MV-4-11 (cell line): ENCODE measurements around the gene DPP6.
A peak's percentile ranks its signal among the peaks of the same experiment; 100 is the strongest.

Source experiments
- DNase-seq: peaks from one replicate; lab custom pipeline; 2025; lab: John Stamatoyannopoulos, UW

The DPP6 gene

DNA sequence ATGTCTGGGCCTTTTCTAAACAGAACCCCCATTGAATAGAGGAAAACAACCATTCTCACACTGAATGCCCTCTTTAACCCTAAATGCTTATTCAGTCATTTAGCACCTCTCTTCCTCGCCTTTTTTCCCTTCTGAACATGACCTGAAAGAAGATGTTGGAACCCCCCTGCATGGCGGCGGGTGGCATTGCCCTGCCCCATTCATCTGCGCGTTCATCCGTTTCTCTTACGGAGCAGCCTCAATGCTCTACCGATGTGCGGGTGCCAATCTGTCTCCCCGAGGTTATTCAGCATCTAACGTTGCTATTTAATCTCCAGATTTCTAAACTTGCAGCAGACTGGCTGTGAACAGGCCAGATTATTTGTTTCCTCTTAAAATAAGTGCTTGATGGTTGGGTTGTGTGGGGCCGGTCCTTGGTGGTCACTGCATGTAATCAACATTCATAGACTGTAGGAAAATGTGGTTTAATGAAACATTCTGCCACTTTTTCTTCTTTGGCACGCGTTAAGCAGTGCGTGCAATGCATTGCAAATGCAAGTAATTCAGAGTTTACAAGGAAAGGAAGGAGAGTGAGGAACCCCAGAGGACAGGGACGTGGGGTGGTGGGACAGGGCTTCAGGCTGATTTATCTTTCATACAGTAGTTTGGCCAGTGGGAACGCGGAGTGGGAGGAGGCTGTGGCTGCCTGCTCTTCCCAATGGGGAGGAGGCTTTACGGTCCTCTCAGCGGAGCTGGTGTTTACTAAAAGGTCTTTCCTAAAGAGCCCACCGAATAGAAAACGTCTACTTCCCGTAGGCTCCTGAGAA lies 286.7 kb downstream of the DPP6 start:
- DNase-seq = no peak

DNA sequence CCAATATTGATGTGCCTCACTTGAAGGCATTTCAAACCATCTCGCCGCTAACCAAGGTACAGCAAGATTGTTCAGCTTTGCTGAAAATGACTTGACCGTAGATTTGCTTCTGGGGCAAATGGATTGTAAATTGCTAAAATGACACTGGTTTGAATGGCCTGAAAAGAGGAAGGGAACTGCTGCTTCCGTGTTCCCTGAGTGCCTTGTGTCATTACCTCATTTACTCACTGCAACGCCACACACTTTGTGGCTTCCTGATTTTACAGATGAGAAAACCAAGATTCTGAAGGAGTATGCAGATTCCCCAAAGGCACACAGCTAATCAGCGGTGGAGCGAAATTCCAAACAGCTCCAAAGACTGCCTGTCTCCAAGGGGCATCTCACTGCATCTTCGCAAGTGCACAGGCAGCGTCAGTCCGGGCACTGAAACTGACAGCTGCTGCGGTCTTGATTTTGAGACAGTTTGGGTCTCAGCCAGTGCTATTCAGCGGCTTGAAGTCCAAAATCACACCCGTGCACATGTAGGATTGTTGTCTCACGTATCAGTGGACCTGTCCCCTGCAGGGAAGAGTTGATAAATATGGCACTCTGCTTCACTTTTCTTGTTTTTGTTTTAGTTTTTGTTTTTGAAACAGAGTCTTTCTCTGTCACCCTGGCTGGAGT lies 290.9 kb downstream of the DPP6 start:
- DNase-seq = peak; percentile 61

DNA sequence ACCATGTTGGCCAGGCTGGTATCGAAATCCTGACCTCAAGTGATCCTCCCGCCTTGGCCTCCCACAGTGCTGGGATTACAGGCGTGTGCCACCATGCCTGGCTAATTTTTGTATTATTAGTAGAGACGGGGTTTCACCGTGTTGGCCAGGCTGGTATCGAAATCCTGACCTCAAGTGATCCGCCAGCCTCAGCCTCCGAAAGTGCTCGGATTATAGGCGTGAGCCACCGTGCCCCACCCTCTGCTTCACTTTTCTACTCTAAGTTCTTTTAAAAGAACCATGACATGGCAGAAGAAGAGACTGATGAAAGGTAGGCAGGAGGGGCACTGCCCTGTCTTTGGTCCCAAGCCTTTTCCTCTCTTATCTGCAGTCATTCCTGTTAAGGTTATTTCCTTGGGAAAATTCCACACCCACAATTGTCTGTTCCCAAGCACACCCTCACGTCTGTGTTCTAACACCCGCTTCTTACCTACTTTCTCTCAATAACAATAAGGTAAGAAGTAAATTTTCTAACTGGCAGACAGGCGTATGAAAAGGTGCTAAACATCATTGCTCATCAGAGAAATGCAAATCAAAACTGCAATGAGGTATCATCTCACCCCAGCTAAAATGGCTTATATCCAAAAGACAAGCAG lies 291.7 kb downstream of the DPP6 start:
- DNase-seq = no peak

DNA sequence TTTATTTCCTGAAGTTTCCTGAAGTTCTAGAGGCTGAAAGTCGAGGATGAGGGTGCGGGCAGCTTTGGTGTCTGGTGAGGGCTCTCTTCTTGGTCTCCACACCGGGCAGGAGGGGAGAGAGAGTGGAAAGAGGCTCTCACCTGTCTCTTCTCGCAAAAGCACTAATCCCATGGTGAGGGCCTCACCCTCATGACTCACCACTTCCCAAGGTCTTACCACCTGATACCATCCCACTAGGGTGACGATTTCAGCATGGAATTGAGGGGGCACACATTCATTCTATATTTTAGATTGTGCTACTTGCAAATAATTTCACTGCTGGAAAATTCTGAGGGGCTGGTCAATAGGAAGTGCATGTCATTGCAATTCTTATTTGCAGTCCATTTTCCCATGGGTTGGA lies 292.9 kb downstream of the DPP6 start:
- no peak for DNase-seq

DNA sequence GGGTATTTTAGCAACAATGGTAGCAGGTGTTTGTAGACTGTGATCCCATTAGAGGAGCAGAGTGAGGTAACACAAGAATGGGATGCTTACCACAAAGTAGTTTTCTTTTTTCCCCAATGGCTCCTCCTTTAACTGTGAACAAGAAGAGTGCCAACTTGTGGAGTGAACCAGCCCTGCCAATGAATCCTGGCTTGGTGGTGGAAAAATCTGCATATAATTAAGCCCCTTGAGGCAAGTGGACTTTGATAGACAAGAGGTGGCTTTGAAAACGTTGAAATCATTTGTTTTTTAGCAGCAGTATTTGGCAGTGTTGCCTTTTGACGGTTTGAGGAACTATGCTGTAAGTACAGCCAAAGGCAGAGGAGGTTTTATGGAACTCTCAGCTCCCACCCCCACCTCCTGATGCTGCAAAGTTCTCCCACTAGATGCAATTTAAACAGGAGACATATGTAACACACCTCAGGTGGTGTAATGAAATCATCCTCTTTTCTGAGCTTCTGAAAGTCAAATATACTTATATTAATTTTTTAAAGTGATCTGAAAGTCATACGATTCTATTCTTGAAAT lies 295.6 kb downstream of the DPP6 start:
- no peak for DNase-seq

DNA sequence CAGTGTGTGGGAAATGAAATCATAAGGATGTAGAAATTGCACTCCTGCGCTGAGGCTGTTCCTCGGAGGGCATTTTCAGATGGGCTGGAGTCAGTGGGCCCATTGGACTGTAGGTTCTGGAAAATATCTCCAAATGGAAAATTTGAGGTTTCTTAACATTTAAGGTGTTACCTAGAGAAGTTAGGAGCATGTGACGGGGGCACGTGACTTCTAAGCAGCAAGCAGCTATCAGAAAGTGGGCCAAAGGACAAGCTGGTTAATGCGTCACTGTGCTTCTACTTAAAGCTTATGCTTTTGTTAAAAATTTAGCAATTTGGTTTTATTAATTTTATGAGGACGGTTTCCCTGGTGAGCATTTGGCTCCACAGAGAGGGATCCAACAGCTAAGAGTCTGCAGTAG lies 298.7 kb downstream of the DPP6 start:
- DNase-seq = no peak

DNA sequence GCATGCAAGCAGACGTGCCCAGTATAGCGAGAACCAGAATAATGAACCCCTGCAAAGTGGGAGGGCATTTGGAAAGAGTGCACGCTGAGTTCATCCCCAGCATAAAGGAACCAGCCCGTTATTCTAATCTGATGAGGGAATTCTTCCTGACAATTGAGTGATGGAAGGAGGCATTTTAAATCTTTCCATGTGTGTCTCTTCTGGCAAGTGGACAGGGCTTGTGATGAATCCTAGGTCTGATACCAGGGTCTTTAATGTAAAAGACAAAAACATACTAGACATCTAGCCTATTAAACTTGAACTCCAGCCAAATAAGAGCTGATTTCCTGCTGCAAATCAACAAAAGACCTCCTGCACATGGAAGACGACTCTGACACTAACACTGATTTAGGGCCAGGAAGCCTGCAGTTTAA lies 301.2 kb downstream of the DPP6 start:
- no peak for DNase-seq

DNA sequence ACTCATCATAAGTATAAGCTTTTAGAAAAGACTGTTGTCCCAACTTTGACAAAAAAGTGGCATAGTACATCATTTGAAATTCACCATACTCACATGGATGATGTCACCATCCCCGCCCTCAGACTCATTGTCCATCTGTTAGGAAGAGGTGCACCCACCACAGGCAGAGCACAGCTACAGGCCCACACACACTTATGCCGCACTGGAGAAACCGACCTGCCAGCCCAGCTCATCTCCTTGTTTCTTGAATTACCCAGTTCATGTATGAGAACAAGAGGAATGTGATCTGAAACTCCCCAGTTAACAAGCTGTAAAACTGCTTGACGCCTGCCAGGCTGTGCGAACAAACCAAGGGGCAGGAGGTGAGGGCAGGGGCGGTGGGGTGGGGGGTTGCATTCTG lies 312.0 kb downstream of the DPP6 start:
- no peak for DNase-seq

DNA sequence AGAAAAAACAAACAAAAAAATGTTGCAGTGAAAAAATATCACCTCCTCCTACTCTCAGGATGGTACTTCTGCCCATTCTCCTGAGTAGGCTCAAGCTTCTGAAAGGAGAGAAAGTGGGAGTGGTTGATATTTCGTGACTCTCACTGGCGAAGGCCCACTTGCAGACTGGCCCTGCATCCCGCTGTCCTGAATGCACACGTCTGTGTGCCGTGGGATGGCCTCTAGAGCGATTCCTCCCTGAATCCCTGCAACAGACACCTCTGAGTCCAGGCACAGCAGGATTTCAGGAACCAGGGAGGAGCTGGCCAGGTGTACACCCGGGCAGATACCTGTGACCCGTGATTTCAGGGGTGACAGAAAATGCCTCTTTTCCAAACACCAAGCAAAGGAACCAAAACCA lies 319.2 kb downstream of the DPP6 start:
- no peak for DNase-seq

DNA sequence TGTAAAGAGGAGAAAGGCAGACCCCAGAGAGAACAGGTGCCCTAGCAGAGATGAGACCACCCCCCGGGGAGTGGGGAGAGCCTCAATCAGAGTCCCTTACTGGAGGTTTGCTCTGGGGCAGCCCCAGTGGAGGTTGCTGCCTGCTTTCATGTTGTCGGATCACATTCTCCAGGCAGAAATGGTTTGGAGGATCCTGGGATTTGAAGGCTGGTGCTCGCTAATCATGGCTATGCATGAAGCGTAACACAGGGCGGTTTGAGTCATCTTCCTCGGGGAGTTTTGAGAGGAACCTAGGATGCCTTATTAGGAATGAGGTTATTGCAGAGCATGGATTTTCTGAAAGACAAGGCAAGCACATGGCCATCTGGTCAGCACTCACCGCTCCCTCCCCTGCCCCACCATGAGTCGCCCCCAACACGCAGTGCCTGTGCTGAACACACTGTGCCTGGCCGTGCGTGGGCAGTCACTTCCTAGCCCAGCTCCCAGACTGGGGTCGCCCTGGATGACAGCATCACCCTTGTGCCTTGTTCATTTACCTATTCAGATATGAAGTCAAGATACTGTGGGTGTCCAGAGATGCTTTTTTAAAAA lies 319.9 kb downstream of the DPP6 start:
- DNase-seq = no peak

DNA sequence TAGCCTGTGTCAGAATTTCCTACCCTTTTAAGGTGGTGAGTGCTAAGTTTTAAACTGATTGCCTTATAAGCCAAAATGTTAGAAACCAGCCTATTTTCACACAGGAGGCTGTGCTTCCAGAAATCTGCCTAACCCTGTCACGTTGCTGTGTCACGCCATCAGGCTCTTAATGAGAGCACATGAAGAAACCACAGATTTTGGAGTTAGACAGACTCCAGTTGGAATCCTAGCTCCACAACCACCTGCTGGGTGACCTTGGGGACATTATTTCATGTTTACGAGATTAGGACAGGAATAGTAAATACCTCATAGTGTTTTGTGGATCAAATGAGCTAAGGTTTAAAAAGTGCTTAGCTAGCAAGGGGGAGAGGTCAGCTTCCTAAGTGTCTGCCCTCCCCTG lies 321.8 kb downstream of the DPP6 start:
- no peak for DNase-seq

DNA sequence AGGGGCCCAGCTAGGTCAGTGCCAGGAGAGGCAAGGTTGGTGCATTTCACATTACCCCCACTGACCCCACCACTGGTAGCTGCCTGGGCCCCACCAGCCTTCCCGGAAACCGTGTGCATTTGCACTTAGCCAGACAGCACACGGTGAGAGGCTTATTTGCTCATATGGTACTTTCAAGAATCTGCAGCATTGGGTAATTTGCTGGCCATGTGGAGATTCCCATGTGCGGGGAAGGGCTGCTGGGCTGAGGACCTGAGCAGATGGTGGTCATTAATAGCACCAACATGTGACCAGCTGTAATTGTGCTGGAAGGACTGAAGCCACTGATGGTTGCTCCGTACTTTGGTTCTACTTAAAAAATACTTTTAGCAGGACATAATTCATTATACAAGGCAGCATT lies 323.8 kb downstream of the DPP6 start:
- DNase-seq = no peak

DNA sequence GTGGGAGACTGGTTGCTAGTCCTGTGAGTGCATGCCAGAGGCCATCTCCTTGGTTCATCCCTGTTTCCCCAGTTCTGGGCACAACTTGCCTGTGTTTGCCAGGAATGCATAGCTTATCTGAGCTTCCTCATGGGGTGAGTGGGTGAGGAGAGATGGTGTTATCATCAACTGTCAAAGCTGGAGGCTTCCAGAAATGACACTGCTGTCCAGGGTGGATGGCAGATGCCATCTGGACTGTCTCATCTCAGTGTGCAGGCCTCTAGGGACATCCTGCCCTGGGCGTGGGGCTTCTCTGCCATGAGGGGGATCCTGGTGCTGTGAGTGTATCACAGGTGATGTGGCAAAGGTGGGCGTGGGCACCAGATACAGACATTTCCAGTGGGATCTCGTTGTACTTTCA lies 328.6 kb downstream of the DPP6 start:
- no peak for DNase-seq

DNA sequence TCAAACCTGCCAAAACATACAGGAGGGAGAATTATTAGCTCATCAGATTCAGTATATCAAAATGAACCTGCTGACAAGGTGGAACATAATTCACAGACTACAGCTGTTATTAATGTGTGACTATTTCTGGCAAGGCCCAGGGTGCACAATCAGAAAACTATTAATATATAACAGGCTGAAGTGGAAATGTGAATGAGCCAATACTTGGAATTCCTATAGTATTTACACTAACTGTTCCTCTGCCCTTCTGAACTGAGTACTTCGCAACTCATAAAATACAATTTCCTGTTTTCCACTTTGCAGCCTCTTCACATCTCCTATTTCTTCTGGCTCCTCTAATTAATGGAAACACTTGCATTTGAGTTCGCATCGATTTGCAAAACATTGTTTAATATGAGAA lies 330.8 kb downstream of the DPP6 start:
- no peak for DNase-seq

DNA sequence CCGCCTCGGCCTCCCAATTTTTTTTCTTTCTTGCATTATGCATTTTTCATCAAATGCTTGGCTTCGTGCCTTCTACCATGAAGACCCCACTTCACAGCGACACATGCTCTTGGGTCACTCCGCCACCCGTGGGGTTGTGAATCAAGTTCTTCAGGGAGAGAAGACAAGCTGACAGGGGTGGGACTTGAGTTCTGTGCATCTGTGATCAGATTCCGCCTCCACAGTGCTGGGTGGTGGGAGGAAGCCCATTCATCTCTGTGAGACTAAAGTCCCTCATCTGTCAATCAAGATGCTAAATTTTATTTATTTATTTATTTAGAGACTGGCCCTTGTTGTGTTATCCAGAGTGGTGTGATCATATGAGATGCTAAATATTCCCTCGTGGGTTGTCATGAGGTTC lies 333.0 kb downstream of the DPP6 start:
- DNase-seq = no peak

DNA sequence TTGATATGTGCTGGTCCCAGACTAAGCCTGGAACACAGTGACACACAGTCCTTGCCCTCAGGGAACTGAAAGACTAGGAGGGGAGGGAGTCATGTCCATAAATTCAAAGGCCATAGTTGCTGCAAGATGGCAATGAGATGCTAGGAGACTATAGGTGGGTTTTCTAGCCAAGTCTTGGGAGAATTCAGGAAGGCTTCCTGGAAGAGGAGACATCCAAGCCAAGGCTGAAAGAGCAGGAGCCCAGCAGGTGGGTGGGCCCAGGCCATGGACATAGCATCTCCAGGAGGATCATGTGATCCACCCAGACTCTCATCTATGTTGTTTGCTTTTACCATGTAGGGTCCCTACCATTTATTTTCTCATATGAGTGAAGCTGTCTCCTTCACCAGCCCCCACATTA lies 335.1 kb downstream of the DPP6 start:
- no peak for DNase-seq

DNA sequence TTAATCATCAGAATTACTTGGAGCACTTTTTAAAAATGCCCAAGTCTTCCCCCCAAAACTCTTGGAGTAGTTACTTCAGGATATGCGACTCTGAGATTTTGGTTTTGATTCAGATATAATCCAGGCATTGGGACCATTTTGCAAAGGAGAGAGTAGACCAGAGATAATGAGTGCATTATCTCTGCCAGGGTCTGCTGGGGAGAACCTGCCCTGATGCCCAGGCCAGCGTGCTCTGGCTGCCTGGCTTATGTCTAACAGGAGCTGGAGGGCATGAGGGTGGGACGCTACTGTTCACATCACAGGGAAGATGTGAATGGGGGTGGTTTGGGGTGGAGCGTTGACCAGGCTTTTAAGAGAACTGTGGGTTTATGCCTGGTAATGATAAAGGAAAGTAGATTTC lies 336.2 kb downstream of the DPP6 start:
- DNase-seq = no peak

DNA sequence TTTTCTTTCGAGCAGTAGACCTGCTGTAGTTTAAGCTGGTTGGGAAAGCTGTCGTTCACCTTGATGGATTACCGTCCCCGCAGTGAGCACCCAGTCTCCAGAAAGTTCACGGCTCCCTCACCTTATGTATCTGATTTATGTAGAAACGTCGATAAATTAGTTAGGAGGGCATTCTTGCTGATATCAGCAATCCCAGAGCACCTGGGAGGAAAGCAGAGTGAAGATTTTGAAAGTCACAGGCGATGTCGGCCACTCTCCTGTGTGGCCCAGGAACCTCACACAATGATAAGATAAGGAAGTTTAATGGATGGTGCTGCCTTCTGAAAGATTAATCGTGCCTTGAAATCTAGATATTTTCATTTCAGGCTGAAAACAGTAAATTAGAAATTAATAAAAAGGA lies 336.8 kb downstream of the DPP6 start:
- DNase-seq = no peak

DNA sequence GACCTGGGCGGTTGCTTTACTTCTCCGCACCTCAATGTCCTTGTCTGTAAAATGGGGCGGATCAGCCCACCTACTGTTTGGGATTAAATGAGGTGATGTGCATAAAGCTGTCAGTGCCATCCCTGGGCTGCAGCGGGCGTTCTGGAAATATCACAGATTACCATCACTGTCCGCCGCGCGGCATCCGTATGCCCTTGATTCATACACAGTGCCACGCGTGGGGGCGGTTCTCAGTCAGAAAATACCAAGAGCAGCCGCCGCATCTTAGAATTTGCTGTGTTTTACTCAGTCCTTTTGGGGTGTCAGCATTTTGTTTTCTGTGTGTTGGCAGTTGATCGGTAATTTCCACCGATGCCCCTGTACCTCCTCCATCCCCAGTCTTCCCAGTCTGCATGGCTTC lies 338.8 kb downstream of the DPP6 start:
- DNase-seq = no peak

DNA sequence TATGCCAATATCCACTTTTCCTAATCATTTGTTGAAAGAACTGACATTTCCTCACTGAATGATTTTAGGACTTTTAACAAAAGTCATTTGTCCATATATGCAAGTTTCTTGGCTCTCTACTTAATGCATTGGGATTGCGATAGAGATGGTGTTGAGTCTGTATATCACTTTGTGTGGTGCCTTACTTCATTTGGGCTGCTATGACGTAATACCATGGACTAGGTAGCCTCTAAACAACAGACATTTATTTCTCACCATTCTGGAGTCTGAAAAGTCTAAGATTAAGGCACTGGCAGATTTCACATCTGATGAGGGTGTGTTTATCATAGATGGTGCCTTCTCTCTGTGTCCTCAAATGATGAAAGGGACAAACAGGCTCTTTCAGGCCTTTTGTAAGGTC lies 342.6 kb downstream of the DPP6 start:
- DNase-seq = no peak

DNA sequence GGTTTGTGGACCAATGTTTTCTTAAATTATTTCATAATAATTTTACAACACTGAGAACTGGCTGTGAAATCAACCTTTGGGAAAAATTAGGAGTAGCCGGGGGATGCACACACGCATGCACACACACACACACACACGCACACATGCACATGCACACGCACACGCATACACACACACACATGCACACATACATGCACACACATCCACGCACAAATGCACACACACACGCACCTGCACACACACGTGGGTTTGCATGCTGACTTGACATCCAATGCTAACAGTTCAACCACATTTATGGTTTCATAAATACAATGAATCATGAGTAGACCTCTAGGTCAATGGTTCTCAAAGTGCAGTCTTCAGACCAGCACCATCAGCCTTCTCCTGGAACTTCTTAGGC lies 354.1 kb downstream of the DPP6 start:
- DNase-seq = no peak

DNA sequence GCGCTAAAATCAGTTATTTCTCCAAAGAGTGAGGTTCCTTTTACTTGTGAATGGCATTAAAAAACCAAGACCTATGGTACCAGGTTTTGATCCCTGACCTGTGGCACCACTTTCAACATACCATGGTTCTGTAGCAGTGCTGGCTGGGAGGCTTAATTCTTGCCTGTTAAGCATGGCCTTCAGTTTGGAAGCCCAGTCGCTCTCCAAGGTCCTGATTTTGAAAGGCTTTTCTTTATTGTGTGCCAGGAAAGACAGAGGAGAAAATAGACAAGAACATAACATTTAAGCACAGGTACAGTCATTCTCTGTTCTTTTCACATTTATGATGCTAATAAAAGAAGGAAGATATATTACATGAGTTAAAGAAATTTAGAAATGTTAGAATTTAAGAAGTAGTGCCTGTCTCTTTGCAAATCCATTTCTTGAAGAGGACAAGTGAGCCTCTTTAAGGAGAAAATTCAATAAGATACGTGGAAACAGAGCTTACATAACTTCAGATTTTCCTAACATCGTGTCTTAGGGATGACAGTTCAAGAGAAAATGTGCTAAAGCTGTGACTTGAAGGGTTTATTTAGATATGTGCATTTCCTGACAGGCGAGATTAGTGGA lies 357.6 kb downstream of the DPP6 start:
- DNase-seq = peak; percentile 0
